ENCODE data around the gene RAB11FIP4.

- TF ChIP-seq, protein P1, sequence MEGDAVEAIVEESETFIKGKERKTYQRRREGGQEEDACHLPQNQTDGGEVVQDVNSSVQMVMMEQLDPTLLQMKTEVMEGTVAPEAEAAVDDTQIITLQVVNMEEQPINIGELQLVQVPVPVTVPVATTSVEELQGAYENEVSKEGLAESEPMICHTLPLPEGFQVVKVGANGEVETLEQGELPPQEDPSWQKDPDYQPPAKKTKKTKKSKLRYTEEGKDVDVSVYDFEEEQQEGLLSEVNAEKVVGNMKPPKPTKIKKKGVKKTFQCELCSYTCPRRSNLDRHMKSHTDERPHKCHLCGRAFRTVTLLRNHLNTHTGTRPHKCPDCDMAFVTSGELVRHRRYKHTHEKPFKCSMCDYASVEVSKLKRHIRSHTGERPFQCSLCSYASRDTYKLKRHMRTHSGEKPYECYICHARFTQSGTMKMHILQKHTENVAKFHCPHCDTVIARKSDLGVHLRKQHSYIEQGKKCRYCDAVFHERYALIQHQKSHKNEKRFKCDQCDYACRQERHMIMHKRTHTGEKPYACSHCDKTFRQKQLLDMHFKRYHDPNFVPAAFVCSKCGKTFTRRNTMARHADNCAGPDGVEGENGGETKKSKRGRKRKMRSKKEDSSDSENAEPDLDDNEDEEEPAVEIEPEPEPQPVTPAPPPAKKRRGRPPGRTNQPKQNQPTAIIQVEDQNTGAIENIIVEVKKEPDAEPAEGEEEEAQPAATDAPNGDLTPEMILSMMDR (IDR thresholded peaks at IDR 0.05), result no peak
- TF ChIP-seq USF2 (IDR thresholded peaks at IDR 0.05; ENCODE audit: borderline replicate concordance, low read depth, low read length) (no peak), EP300 (IDR thresholded peaks at IDR 0.05; ENCODE audit: borderline replicate concordance in 1 of 2, low read depth in 1 of 2, low read length in 1 of 2) (peak in 1 of 2 experiments; percentile 64), POLR2AphosphoS5 (IDR thresholded peaks at IDR 0.05; ENCODE audit: low read depth, low read length) (peak; percentile 57; the same call in 1 of the 2 replicates), NFIC (IDR thresholded peaks at IDR 0.05; ENCODE audit: borderline replicate concordance) (peak; percentile 95), REST (IDR thresholded peaks at IDR 0.05; ENCODE audit: low read depth, low read length) (peak; percentile 37; the same call in 1 of the 2 replicates), NRF1 (IDR thresholded peaks at IDR 0.05; ENCODE audit: low read depth, low read length) (no peak), TEAD4 (IDR thresholded peaks at IDR 0.05; ENCODE audit: borderline replicate concordance, insufficient read depth) (no peak; the same call in 1 of the 2 replicates), MXI1 (IDR thresholded peaks at IDR 0.05; ENCODE audit: low read depth, low read length) (peak; percentile 37; the same call in 1 of the 2 replicates), MAX (IDR thresholded peaks at IDR 0.05; ENCODE audit: low read depth) (peak; percentile 63; the same call in 1 of the 2 replicates), SMC3 (IDR thresholded peaks at IDR 0.05; ENCODE audit: low read depth, low read length) (no peak)
- TF ChIP-seq, protein P2, sequence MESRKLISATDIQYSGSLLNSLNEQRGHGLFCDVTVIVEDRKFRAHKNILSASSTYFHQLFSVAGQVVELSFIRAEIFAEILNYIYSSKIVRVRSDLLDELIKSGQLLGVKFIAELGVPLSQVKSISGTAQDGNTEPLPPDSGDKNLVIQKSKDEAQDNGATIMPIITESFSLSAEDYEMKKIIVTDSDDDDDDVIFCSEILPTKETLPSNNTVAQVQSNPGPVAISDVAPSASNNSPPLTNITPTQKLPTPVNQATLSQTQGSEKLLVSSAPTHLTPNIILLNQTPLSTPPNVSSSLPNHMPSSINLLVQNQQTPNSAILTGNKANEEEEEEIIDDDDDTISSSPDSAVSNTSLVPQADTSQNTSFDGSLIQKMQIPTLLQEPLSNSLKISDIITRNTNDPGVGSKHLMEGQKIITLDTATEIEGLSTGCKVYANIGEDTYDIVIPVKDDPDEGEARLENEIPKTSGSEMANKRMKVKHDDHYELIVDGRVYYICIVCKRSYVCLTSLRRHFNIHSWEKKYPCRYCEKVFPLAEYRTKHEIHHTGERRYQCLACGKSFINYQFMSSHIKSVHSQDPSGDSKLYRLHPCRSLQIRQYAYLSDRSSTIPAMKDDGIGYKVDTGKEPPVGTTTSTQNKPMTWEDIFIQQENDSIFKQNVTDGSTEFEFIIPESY (IDR thresholded peaks at IDR 0.05; ENCODE audit: borderline replicate concordance, low read depth), result no peak
Observed at GRCh38 chr17:31580706-31581490, 189.4 kb downstream of the RAB11FIP4 start.
